H1 (cell line): ENCODE measurements around the gene ASTN1. TPM values are rescaled to one million over a fixed set of nuclear protein-coding genes. Genes with fewer than 3 reads are reported as not detected.

Experiments used
- CTCF ChIA-PET: fragments of 300-600 bp; sonication (Branson Sonifier 250); formaldehyde crosslinking; loops from one replicate; lab custom pipeline; 2021; ENCODE audit not compliant: partially characterized antibody; lab: Charles Lee
- POLR2A ChIA-PET: fragments of 300-600 bp; sonication (Branson Sonifier 250); formaldehyde crosslinking; loops from one replicate; lab custom pipeline; 2021; ENCODE audit warnings: inconsistent platforms; ENCODE audit not compliant: partially characterized antibody; lab: Charles Lee
- DNase-seq, 2 experiments: peaks; one replicate each; pipeline versions ENCODE4 v3.0.0 to v3.0.0-alpha.2; 2010 to 2022; ENCODE audit warnings: low spot score in 2 of 2, low read depth in 1 of 2, mixed read lengths in 1 of 2
- FAIRE-seq: peaks from 2 replicates; lab custom pipeline; 2011; peaks lifted over from hg19 to GRCh38; lab: Jason Lieb, UNC
- H2AFZ ChIP-seq: 2 replicates; pipeline ENCODE4 v1.8.1; 2012; ENCODE audit warnings: low read length, inconsistent platforms
- H2AK5ac ChIP-seq: 2 replicates; pipeline ENCODE4 v1.6.1; 2013; ENCODE audit warnings: low read depth, low read length
- H2BK120ac ChIP-seq: replicated peaks from 2 replicates; pipeline ENCODE3; 2013; ENCODE audit warnings: low read depth, low read length, inconsistent platforms
- H2BK12ac ChIP-seq: 2 replicates; pipeline ENCODE4 v1.6.1; 2013; ENCODE audit warnings: low read depth, low read length
- H2BK15ac ChIP-seq: 2 replicates; pipeline ENCODE4 v1.6.1; 2013; ENCODE audit warnings: low read length
- H2BK20ac ChIP-seq: 2 replicates; pipeline ENCODE4 v1.6.1; 2013; ENCODE audit warnings: low read length
- H2BK5ac ChIP-seq: 2 replicates; pipeline ENCODE4 v1.6.1; 2013; ENCODE audit warnings: low read depth, low read length
- H3K14ac ChIP-seq: 2 replicates; pipeline ENCODE4 v1.6.1; 2013; ENCODE audit warnings: inconsistent platforms; ENCODE audit not compliant: insufficient read length
- H3K18ac ChIP-seq: 2 replicates; pipeline ENCODE4 v1.6.1; 2013; ENCODE audit warnings: low read length; ENCODE audit errors: extremely low read depth
- H3K23ac ChIP-seq: 2 replicates; pipeline ENCODE4 v1.6.1; 2013; ENCODE audit warnings: inconsistent platforms; ENCODE audit not compliant: insufficient read length
- H3K23me2 ChIP-seq: 2 replicates; pipeline ENCODE4 v1.6.1; 2013; ENCODE audit warnings: low read depth, low read length
- H3K27ac ChIP-seq: 2 replicates; pipeline ENCODE4 v1.6.1; 2011; ENCODE audit warnings: low read depth, low read length, inconsistent platforms
- H3K27me3 ChIP-seq, 4 experiments: replicated peaks in 1 of 4; 1 replicate in 1 of 4; 2 replicates in 3 of 4; pipeline versions ENCODE4 v1.6.1 to v1.8.1; 2011 to 2013; ENCODE audit warnings: low read length in 3 of 4, mild to moderate bottlenecking in 3 of 4, inconsistent platforms in 2 of 4, mixed read lengths in 2 of 4, moderate library complexity in 1 of 4; ENCODE audit not compliant: control insufficient read depth in 3 of 4, insufficient read depth in 3 of 4; ENCODE audit errors: extremely low read depth in 1 of 4
- H3K36me3 ChIP-seq, 4 experiments: 2 replicates each; pipeline versions ENCODE4 v1.6.1 to v1.8.1; 2011 to 2013; ENCODE audit warnings: mild to moderate bottlenecking in 4 of 4, low read length in 3 of 4, moderate library complexity in 2 of 4, control low read depth in 1 of 4, inconsistent platforms in 1 of 4; ENCODE audit not compliant: insufficient read depth in 4 of 4, control insufficient read depth in 2 of 4
- H3K4ac ChIP-seq: replicated peaks from 2 replicates; pipeline ENCODE3; 2013; ENCODE audit warnings: low read length, low read depth, mixed read lengths, inconsistent platforms; ENCODE audit not compliant: insufficient read length
- H3K4me1 ChIP-seq, 4 experiments: replicated peaks in 1 of 4; 1 replicate in 1 of 4; 2 replicates in 3 of 4; pipeline versions ENCODE4 v1.6.1 to v1.8.1; 2011 to 2013; ENCODE audit warnings: low read length in 3 of 4, inconsistent platforms in 2 of 4, mixed read lengths in 1 of 4; ENCODE audit not compliant: insufficient read depth in 4 of 4, control insufficient read depth in 3 of 4
- H3K4me2 ChIP-seq, 2 experiments: 2 replicates each; pipeline versions ENCODE4 v1.6.1 to v1.8.1; 2011 to 2013; ENCODE audit warnings: low read depth in 2 of 2, low read length in 2 of 2, control low read depth in 1 of 2, inconsistent platforms in 1 of 2, mild to moderate bottlenecking in 1 of 2; ENCODE audit not compliant: insufficient read depth in 1 of 2
- H3K4me3 ChIP-seq, 4 experiments: fragments of 200-600, 300-600 bp in 1 of 4; sonication (generic), shearing (Covaris generic), sonication (Bioruptor Twin) in 1 of 4; 2 replicates each; pipeline versions ENCODE4 v1.5.1 to v1.8.1; 2011 to 2016; ENCODE audit warnings: low read length in 4 of 4, low read depth in 3 of 4, control low read depth in 2 of 4, inconsistent platforms in 2 of 4, mild to moderate bottlenecking in 2 of 4, mixed read lengths in 1 of 4, moderate library complexity in 1 of 4; ENCODE audit not compliant: insufficient read depth in 2 of 4; ENCODE audit errors: extremely low read depth in 1 of 4
- H3K56ac ChIP-seq: replicated peaks from 2 replicates; pipeline ENCODE3; 2013; ENCODE audit warnings: low read depth, mild to moderate bottlenecking, mixed read lengths, low read length, inconsistent platforms; ENCODE audit not compliant: insufficient read length
- H3K79me1 ChIP-seq: 2 replicates; pipeline ENCODE4 v1.6.1; 2013; ENCODE audit warnings: low read depth, low read length, control low read depth
- H3K79me2 ChIP-seq, 2 experiments: 2 replicates each; pipeline versions ENCODE4 v1.6.1 to v1.8.1; 2012 to 2013; ENCODE audit warnings: low read length in 2 of 2, mild to moderate bottlenecking in 2 of 2, inconsistent platforms in 1 of 2; ENCODE audit not compliant: insufficient read depth in 2 of 2, control insufficient read depth in 1 of 2
- H3K9ac ChIP-seq, 4 experiments: replicated peaks in 1 of 4; 1 replicate in 1 of 4; 2 replicates in 3 of 4; pipeline versions ENCODE4 v1.6.1 to v1.8.1; 2011 to 2013; ENCODE audit warnings: low read depth in 3 of 4, low read length in 3 of 4, control low read depth in 2 of 4, mild to moderate bottlenecking in 2 of 4, moderate library complexity in 2 of 4, inconsistent platforms in 1 of 4; ENCODE audit errors: extremely low read depth in 1 of 4
- H3K9me3 ChIP-seq, 2 experiments: 2 replicates each; pipeline versions ENCODE4 v1.6.1 to v1.8.1; 2012 to 2013; ENCODE audit warnings: mild to moderate bottlenecking in 2 of 2, moderate library complexity in 2 of 2, control low read depth in 1 of 2, inconsistent platforms in 1 of 2, low read depth in 1 of 2, low read length in 1 of 2, mixed read lengths in 1 of 2; ENCODE audit not compliant: insufficient read depth in 2 of 2
- H4K20me1 ChIP-seq, 2 experiments: replicated peaks in 1 of 2; 2 replicates each; pipeline versions ENCODE3 to v1.8.1; 2011 to 2013; ENCODE audit warnings: inconsistent platforms in 2 of 2, low read length in 2 of 2, mild to moderate bottlenecking in 1 of 2; ENCODE audit not compliant: insufficient read depth in 2 of 2, control insufficient read depth in 1 of 2
- H4K5ac ChIP-seq: 2 replicates; pipeline ENCODE4 v1.6.1; 2013; ENCODE audit warnings: low read length, low read depth, mixed read lengths, inconsistent platforms; ENCODE audit not compliant: insufficient read length
- H4K8ac ChIP-seq: 2 replicates; pipeline ENCODE4 v1.8.0; 2013; ENCODE audit warnings: mild to moderate bottlenecking, moderate library complexity, low read length, inconsistent platforms; ENCODE audit not compliant: insufficient read depth; ENCODE audit errors: extremely low read depth
- H4K91ac ChIP-seq: replicated peaks from 2 replicates; pipeline ENCODE3; 2013; ENCODE audit warnings: low read length, mixed read lengths, inconsistent platforms; ENCODE audit not compliant: insufficient read length
- BACH1 ChIP-seq: IDR thresholded peaks from 2 replicates; pipeline ENCODE4 v1.6.1; 2012; ENCODE audit warnings: low read length, improper control_type of control experiment
- CBX5 ChIP-seq: fragments of 300-800, 300-1000 bp; sonication (generic); IDR thresholded peaks from 2 replicates; pipeline ENCODE4 v1.7.1; 2016; ENCODE audit warnings: antibody characterized with exemption, low read length, low read depth
- PHF8 ChIP-seq: fragments of 200-600 bp; sonication (generic); conservative IDR thresholded peaks from 2 replicates; pipeline ENCODE4 v1.7.1; 2012; ENCODE audit warnings: low read depth, mild to moderate bottlenecking, inconsistent platforms, low read length, moderate library complexity
- POU5F1 ChIP-seq: IDR thresholded peaks from 2 replicates; pipeline ENCODE4 v1.6.1; 2011; ENCODE audit warnings: low read depth, mild to moderate bottlenecking, low read length, moderate library complexity
- RAD21 ChIP-seq, 2 experiments: IDR thresholded peaks in 1 of 2; conservative IDR thresholded peaks in 1 of 2; 2 replicates each; pipeline ENCODE4 v1.6.1; 2011; ENCODE audit warnings: low read depth in 2 of 2, low read length in 2 of 2, improper control_type of control experiment in 1 of 2, inconsistent platforms in 1 of 2, mild to moderate bottlenecking in 1 of 2, moderate library complexity in 1 of 2
- SAP30 ChIP-seq: fragments of 300-600 bp; sonication (generic); IDR thresholded peaks from 2 replicates; pipeline ENCODE4 v1.7.1; 2012; ENCODE audit warnings: low read length, moderate library complexity, mild to moderate bottlenecking, inconsistent platforms; ENCODE audit not compliant: insufficient read depth, insufficient replicate concordance
- SIN3A ChIP-seq, 2 experiments: IDR thresholded peaks in 1 of 2; conservative IDR thresholded peaks in 1 of 2; 2 replicates each; pipeline ENCODE4 v1.6.1; 2011 to 2012; ENCODE audit warnings: low read length in 2 of 2, improper control_type of control experiment in 1 of 2, low read depth in 1 of 2, mild to moderate bottlenecking in 1 of 2
- TEAD4 ChIP-seq: IDR thresholded peaks from 2 replicates; pipeline ENCODE4 v1.6.1; 2012; ENCODE audit warnings: low read depth, low read length, inconsistent platforms, mixed read lengths
- YY1 ChIP-seq: IDR thresholded peaks from 2 replicates; pipeline ENCODE4 v1.6.1; 2011; ENCODE audit warnings: low read depth, mild to moderate bottlenecking, low read length
- WGBS, 2 experiments: shearing (Covaris generic) in 1 of 2; methylation state at CpG; one replicate each; pipeline versions ENCODE4 v1.1.6 to v1.1.7; 2013 to 2015; ENCODE audit warnings: low lambda C conversion rate in 2 of 2, mixed read lengths in 2 of 2, inconsistent platforms in 1 of 2, low coverage in 1 of 2, missing lambda C conversion rate in 1 of 2; ENCODE audit not compliant: insufficient replicate concordance in 2 of 2, insufficient coverage in 1 of 2, insufficient read length in 1 of 2; ENCODE audit errors: extremely low coverage in 1 of 2, missing lambda C conversion rate in 1 of 2; 5-methylcytosine and 5-hydroxymethylcytosine counted together
- polyA plus RNA-seq, 7 experiments: library from polyadenylated mRNA; depleted of rRNA in 3 of 7; stranded (reverse) in 5 of 7; unstranded in 2 of 7; fragments of >200 nt in 5 of 7; fragments of 200-250 nt in 2 of 7; gene quantifications; 1 replicate in 5 of 7; 2 replicates in 1 of 7; 4 replicates in 1 of 7; pipeline versions ENCODE4 v1.2.1 to v1.2.3, GENCODE V29; 2011 to 2013; ENCODE audit warnings: missing spikeins in 2 of 7, mixed read lengths in 2 of 7
- total RNA-seq: library from RNA; stranded (reverse); fragmentation: NEBNext Ultra II Directional; extraction: Animal tissue kit (Norgen Biotek cat#: 25700); gene quantifications from 2 replicates; pipeline ENCODE4 v1.2.1, GENCODE V29; 2021
- TF ChIP-seq, protein P1 (sequence below): IDR thresholded peaks from 2 replicates; pipeline ENCODE4 v1.6.1; 2012; ENCODE audit warnings: inconsistent platforms

ASTN1 gene
- total and polyA plus RNA-seq, 2 of the 8 experiments (the other 6 are each of a cell fraction or from before 2014, with no cell fraction given): 2.9 to 4.1 TPM

DNA sequence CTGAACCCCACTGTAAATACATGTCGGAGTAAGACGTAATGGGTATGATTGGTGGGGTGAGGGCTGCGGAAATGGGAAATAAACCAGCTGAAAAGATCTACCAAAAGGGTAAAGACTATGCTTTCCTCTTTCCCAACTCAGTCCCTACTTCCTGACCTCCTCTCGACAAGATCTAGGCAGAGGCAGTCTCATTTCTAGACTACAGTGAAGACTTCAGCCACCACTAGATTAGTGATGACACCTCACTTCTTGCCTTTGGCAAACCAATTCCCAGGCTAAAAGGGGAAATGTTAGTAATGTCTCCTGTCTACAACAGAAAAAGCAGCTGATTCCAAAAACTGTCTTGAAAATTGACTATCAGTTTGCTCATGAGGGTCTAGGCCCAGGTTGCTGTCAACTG, 219.9 kb downstream of the ASTN1 start:
- POLR2A ChIA-PET: no interaction called here
- Histone ChIP-seq H3K23me2 (no peaks in the 10 kb centered on the region), H3K27me3 (no peaks in the 10 kb centered on the region; a peak in 1 of 7 replicates), H3K18ac (no peak overlapping the region), H2BK15ac (no peak overlapping the region), H2BK120ac (no peak overlapping the region), H3K9ac (no peak overlapping the region), H3K79me1 (no peaks in the 10 kb centered on the region), H4K91ac (no peak overlapping the region), H3K56ac (no peak overlapping the region), H3K9me3 (0 out of 4 replicates have a peak, but pooled peaks cover 0 to 2% of the 10 kb centered on the region in 2 experiments), H4K5ac (no peak overlapping the region), H3K27ac (no peak overlapping the region), H2AFZ (no peak overlapping the region), H3K23ac (no peak overlapping the region), H3K4ac (no peak overlapping the region), H4K8ac (no peak overlapping the region), H3K36me3 (peaks cover 0 to 3% (median 0%) of the 10 kb centered on the region in 4 experiments; a peak in 1 of 8 replicates), H2AK5ac (no peak overlapping the region), H4K20me1 (no peaks in the 10 kb centered on the region), H3K4me1 (peaks cover 0 to 4% (median 1%) of the 10 kb centered on the region in 4 experiments; a peak in 1 of 7 replicates), H2BK12ac (no peak overlapping the region), H3K79me2 (no peaks in the 10 kb centered on the region), H2BK5ac (no peak overlapping the region), H3K4me2 (no peak overlapping the region), H2BK20ac (no peak overlapping the region), H3K4me3 (no peak overlapping the region), H3K14ac (no peak overlapping the region)
- DNase-seq (no peak), FAIRE-seq (no peak)
- CTCF ChIA-PET: interaction anchor here (1.2 to 23.5 kb wide), 6 partner anchors 3 to 238 kb away, joined by 3 to 279 read pairs (median 136); partner anchors contain the start of gene ASTN1
- 83% methylated on average over 4 of the region's 4 CpGs; no CpG with 5 or more reads in 1 of the 2 experiments for WGBS, 2 experiments
- no peak for TF ChIP-seq PHF8
- TF ChIP-seq SIN3A (conservative IDR thresholded peaks at IDR 0.05 in 1 of 2, IDR thresholded peaks at IDR 0.05 in 1 of 2; ENCODE audit: low read depth in 1 of 2, low read length in 2 of 2): no peak
- no peak for TF ChIP-seq TEAD4
- TF ChIP-seq YY1: no peak
- TF ChIP-seq POU5F1: no peak
- TF ChIP-seq SAP30: no peak
- no peak for TF ChIP-seq BACH1
- TF ChIP-seq, protein P1, sequence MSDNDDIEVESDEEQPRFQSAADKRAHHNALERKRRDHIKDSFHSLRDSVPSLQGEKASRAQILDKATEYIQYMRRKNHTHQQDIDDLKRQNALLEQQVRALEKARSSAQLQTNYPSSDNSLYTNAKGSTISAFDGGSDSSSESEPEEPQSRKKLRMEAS: no peak
- TF ChIP-seq CBX5: no peak
- TF ChIP-seq RAD21 (IDR thresholded peaks at IDR 0.05 in 1 of 2, conservative IDR thresholded peaks at IDR 0.05 in 1 of 2; ENCODE audit: low read depth in 2 of 2, low read length in 2 of 2): no peak
